GM19240 (cell line): ENCODE data around the gene SYT17.

Experiments used
- DNase-seq: peaks from one replicate; pipeline ENCODE4 v3.0.0; 2011; ENCODE audit warnings: low spot score; ENCODE audit not compliant: insufficient read length

Gene SYT17

GRCh38 chr16:19213885-19214284 is 45.8 kb downstream of the SYT17 start:
- DNase-seq = no peak

GRCh38 chr16:19215705-19216104 is 47.7 kb downstream of the SYT17 start:
- DNase-seq = no peak

- no peak for DNase-seq
These were observed 50.5 kb downstream of the SYT17 start for GRCh38 chr16:19218581-19218980.

- no peak for DNase-seq
These were observed 51.8 kb downstream of the SYT17 start for GRCh38 chr16:19219836-19220235.

GRCh38 chr16:19223235-19224170 is 55.5 kb downstream of the SYT17 start:
- DNase-seq = no peak

- no peak for DNase-seq
These were observed 57.6 kb downstream of the SYT17 start for GRCh38 chr16:19225651-19226050.

GRCh38 chr16:19227643-19228042 is 59.6 kb downstream of the SYT17 start:
- DNase-seq = no peak

GRCh38 chr16:19228052-19228451 is 60.0 kb downstream of the SYT17 start:
- DNase-seq = no peak

GRCh38 chr16:19228575-19228974 is 60.5 kb downstream of the SYT17 start:
- DNase-seq = no peak

- no peak for DNase-seq
These were observed 62.5 kb downstream of the SYT17 start for GRCh38 chr16:19230575-19230974.

GRCh38 chr16:19231881-19232280 is 63.8 kb downstream of the SYT17 start:
- DNase-seq = no peak

- no peak for DNase-seq
These were observed 64.9 kb downstream of the SYT17 start for GRCh38 chr16:19232988-19233387.

GRCh38 chr16:19235478-19235877 is 67.4 kb downstream of the SYT17 start:
- no peak for DNase-seq

- no peak for DNase-seq
These were observed 67.8 kb downstream of the SYT17 start for GRCh38 chr16:19235886-19236285.

- DNase-seq = no peak
These were observed 68.6 kb downstream of the SYT17 start for GRCh38 chr16:19236561-19237209.

- DNase-seq = no peak
These were observed 70.4 kb downstream of the SYT17 start for GRCh38 chr16:19238406-19238805.

GRCh38 chr16:19239511-19240155 is 71.6 kb downstream of the SYT17 start:
- no peak for DNase-seq

- DNase-seq = no peak
These were observed 72.5 kb downstream of the SYT17 start for GRCh38 chr16:19240494-19240893.

- no peak for DNase-seq
These were observed 73.5 kb downstream of the SYT17 start for GRCh38 chr16:19241512-19241911.

- no peak for DNase-seq
These were observed 74.1 kb downstream of the SYT17 start for GRCh38 chr16:19242186-19242585.

GRCh38 chr16:19242987-19243575 is 75.0 kb downstream of the SYT17 start:
- no peak for DNase-seq
